IMR-90 (cell line): ENCODE data around the gene GATA1.

Experiments used
- BHLHE40 ChIP-seq: fragments of 150-350 bp; IDR thresholded peaks from 2 replicates; pipeline ENCODE4 v1.6.1; 2016; ENCODE audit warnings: mild to moderate bottlenecking, low read depth, low read length
- POLR2A ChIP-seq: IDR thresholded peaks from 2 replicates; pipeline ENCODE4 v1.6.1; 2012; ENCODE audit warnings: mild to moderate bottlenecking, low read depth, low read length
- RAD21 ChIP-seq: IDR thresholded peaks from 2 replicates; pipeline ENCODE4 v1.6.1; 2012; ENCODE audit warnings: low read length, improper control_type of control experiment
- SMC3 ChIP-seq: fragments of 150-350 bp; IDR thresholded peaks from 2 replicates; pipeline ENCODE4 v1.6.1; 2016; ENCODE audit warnings: low read depth, mild to moderate bottlenecking, antibody characterized with exemption, low read length, moderate library complexity
- TF ChIP-seq, protein P1 (sequence below): conservative IDR thresholded peaks from 2 replicates; pipeline ENCODE4 v1.5.1; 2012; ENCODE audit warnings: mild to moderate bottlenecking, low read depth, low read length, improper control_type of control experiment
- TF ChIP-seq, protein P2 (sequence below): fragments of 150-350 bp; IDR thresholded peaks from 2 replicates; pipeline ENCODE4 v1.6.1; 2016; ENCODE audit warnings: low read depth, mild to moderate bottlenecking, low read length, moderate library complexity, borderline replicate concordance

GRCh38 chrX:48831909-48832291 is 45.5 kb downstream of the GATA1 start:
- TF ChIP-seq, protein P1, sequence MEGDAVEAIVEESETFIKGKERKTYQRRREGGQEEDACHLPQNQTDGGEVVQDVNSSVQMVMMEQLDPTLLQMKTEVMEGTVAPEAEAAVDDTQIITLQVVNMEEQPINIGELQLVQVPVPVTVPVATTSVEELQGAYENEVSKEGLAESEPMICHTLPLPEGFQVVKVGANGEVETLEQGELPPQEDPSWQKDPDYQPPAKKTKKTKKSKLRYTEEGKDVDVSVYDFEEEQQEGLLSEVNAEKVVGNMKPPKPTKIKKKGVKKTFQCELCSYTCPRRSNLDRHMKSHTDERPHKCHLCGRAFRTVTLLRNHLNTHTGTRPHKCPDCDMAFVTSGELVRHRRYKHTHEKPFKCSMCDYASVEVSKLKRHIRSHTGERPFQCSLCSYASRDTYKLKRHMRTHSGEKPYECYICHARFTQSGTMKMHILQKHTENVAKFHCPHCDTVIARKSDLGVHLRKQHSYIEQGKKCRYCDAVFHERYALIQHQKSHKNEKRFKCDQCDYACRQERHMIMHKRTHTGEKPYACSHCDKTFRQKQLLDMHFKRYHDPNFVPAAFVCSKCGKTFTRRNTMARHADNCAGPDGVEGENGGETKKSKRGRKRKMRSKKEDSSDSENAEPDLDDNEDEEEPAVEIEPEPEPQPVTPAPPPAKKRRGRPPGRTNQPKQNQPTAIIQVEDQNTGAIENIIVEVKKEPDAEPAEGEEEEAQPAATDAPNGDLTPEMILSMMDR, result no peak
- TF ChIP-seq RAD21, result no peak
- TF ChIP-seq SMC3, result no peak
- TF ChIP-seq POLR2A, result no peak
- no peak for TF ChIP-seq BHLHE40
- TF ChIP-seq, protein P2, sequence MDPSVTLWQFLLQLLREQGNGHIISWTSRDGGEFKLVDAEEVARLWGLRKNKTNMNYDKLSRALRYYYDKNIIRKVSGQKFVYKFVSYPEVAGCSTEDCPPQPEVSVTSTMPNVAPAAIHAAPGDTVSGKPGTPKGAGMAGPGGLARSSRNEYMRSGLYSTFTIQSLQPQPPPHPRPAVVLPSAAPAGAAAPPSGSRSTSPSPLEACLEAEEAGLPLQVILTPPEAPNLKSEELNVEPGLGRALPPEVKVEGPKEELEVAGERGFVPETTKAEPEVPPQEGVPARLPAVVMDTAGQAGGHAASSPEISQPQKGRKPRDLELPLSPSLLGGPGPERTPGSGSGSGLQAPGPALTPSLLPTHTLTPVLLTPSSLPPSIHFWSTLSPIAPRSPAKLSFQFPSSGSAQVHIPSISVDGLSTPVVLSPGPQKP, result no peak
